Epithelial cell of prostate (primary cell): ENCODE results near the gene ZNF177.
"Not testable (repeated sequence)": the region's sequence is repeated elsewhere in the genome, so short reads cannot be mapped to it uniquely, and the experiment has no call there.

Experiments
- DNase-seq: peaks from one replicate; pipeline ENCODE4 v3.0.0-alpha.2; 2011; ENCODE audit warnings: low read depth, low spot score
- H3K27ac ChIP-seq: fragments of 450-650 bp; 2 replicates; pipeline ENCODE4 v1.5.1; 2017; ENCODE audit warnings: mild to moderate bottlenecking

ZNF177 gene

GRCh38 chr19:9362905-9363304 lies at the start of gene ZNF177:
ZNF177 (plus strand) TSS chr19:9363013; CDS start chr19:9378312, 15,299 bp downstream.
- no peak within 1 kb of the TSS for H3K27ac ChIP-seq
- no peak for DNase-seq

- no peak for DNase-seq
- no peak overlapping the region for H3K27ac ChIP-seq
Observed at GRCh38 chr19:9313756-9314155, 49.1 kb upstream of the ZNF177 start.

DNA sequence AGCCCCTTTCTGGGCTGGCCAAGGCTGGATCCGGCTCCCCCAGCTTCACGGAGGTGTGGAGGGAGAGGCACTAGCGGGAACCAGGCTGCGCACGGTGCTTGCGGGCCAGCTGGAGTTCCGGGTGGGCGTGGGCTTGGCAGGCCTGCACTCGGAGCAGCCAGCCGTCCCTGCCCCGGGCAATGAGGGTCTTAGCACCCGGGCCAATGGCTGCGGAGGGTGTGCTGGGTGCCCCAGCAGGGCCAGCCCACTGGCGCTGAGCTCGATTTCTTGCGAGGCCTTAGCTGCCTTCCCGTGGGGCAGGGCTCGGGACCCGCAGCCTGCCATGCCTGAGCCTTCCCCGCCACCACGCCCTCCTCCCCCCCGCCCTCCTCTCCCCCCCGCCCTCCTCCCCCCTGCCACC lies 41.5 kb upstream of the ZNF177 start:
- H3K27ac ChIP-seq: no peak overlapping the region
- DNase-seq: no peak

DNA sequence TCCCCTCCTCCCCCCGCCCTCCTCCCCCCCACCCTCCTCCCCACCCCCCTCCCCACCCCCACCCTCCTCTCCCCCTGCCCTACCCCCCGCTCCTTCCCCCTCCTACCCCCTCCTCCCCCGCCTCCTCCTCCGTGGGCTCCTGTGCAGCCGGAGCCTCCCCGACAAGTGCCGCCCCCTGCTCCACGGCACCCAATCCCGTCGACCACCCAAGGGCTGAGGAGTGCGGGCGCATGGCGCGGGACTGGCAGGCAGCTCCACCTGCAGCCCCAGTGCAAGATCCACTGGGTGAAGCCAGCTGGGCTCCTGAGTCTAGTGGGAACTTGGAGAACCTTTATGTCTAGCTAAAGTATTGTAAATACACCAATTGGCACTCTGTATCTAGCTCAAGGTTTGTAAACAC lies 41.1 kb upstream of the ZNF177 start:
- not testable (repeated sequence) for H3K27ac ChIP-seq, DNase-seq

GRCh38 chr19:9322201-9322600 lies 40.6 kb upstream of the ZNF177 start:
- DNase-seq, H3K27ac ChIP-seq: not testable (repeated sequence)

GRCh38 chr19:9323557-9323918 lies 39.3 kb upstream of the ZNF177 start:
- peak overlapping the region; percentile 80 for H3K27ac ChIP-seq
- DNase-seq: no peak

DNA sequence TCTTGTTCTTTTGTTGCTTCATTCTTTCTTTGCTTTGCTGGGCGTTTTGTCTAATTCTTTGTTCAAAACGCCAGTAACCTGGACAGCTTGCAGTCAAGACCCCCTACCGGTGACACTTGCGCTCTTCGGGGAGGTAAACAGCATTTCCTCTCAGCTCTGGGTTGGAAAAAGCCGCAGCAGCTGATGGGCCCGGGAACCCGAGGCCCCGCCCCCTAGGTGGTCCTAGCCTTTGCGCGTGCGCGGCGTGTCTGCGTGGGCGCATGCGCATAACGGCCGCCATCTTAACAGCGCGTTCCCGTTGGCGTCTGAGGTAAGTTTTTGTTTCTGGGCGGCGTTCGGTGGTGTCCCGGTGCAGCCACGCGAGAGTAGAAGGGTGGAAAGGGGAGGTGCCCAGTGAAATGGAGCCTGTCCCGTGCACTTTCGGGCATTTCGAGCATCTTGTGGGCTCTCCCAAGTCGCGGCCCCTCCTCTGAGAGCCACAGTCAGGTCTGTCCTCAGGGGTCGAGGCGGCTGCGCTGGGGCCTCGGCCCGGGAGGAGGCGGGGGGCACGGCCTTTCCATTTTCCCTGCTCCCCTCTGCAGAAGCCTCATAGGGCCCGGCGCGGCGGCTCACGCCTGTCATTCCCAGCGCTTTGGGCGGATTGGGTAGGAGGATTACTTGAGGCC lies 38.8 kb upstream of the ZNF177 start, which contains the start of gene ZNF559:
ZNF559 (plus strand) TSS at position 261 of the 665 bp plus-strand sequence. CDS start 14,371 bp downstream, outside the sequence.
- peak; percentile 78 for DNase-seq
- peak within 1 kb of the TSS; percentile 80 for H3K27ac ChIP-seq

- DNase-seq: no peak
- peak overlapping the region; percentile 80 for H3K27ac ChIP-seq
Observed at GRCh38 chr19:9324584-9324962, 38.2 kb upstream of the ZNF177 start.

- DNase-seq: no peak
- H3K27ac ChIP-seq: no peak overlapping the region
Observed at GRCh38 chr19:9329999-9330398, 32.8 kb upstream of the ZNF177 start.

GRCh38 chr19:9342610-9343304 lies 20.1 kb upstream of the ZNF177 start:
- no peak for DNase-seq
- H3K27ac ChIP-seq: no peak overlapping the region

DNA sequence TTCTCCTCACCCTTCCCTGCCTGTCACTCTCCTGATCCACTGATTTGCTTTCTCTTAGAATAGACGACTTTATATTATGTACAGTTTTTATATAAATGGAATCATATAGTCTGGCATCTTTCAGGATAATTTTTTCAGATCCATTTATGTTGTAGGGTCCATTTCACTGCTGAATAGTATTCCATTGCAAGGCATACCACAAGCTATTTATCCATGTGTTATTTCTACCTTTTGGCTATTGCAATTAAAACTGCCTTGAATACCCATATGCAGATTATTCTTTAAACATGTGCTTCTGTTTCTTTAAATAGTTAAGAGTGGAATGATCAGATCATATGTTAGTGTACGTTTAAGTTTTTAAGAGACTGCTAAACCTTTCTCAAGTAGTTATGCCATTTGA lies 17.8 kb upstream of the ZNF177 start:
- no peak for DNase-seq
- H3K27ac ChIP-seq: no peak overlapping the region

- H3K27ac ChIP-seq: no peak overlapping the region
- DNase-seq: no peak
Observed at GRCh38 chr19:9348253-9348652, 14.6 kb upstream of the ZNF177 start.

GRCh38 chr19:9348671-9349070 lies 14.1 kb upstream of the ZNF177 start:
- no peak for DNase-seq
- H3K27ac ChIP-seq: no peak overlapping the region

DNA sequence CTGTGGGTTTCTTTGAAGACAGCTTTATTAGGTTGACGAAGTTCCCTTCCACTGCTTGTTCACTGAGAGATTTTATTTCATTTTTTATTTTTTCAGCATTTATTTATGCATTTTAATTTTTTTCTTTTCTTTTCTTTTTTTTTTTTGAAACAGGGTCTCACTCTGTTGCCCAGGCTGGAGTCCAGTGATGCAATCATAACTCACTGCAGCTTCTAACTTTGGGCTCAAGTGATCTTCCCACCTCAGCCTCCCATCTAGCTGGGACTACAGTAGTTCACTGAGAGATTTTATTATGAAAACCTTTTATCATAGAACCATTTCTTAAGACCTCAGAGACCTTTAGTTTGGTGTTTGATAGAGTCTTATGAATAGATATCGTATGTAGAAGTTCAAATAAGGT lies 10.3 kb upstream of the ZNF177 start:
- no peak for DNase-seq
- no peak overlapping the region for H3K27ac ChIP-seq

GRCh38 chr19:9353011-9353410 lies 9.8 kb upstream of the ZNF177 start:
- no peak overlapping the region for H3K27ac ChIP-seq
- no peak for DNase-seq

GRCh38 chr19:9354651-9355050 lies 8.2 kb upstream of the ZNF177 start:
- H3K27ac ChIP-seq: no peak overlapping the region
- DNase-seq: no peak

DNA sequence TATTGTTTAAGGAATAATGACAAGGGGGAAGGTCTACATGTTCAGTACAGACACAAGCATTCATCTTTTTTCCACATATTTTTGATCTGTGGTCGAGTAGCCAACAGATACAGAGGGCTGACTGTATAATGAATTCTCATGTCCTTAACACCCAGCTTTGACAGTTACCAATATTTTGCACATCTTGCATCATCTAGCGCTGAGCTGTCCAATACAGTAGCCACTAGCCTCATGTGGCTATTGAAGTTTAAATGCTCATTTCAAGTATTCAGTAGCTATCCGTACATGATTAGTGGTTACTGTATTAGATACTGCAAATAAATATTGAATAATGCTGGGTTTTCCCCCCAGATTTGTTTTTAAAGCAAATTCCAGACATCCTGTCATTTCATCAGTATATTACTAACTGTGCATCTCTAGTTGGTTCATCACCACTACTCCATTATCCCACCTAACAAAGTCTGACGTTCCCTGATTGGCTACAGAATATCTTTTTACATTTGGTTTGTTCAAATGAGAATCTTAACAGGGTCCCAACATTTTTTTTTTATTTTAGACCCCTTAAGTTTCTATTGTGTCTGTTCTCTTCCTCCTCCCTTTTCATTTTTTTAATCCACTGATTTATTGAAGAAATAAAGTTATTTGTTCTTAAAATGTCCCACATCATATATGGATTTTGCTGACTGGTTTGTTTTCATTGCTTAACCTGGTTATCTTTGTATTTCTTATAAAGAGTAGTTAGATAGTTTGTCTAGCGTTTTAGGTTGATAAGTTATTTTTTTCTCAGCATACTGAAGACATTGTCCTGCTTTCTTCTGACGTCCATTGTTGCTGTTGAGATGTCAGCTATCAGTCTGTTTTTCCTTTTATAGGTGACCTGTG lies 8.2 kb downstream of the ZNF177 start:
- DNase-seq: no peak
- no peak overlapping the region for H3K27ac ChIP-seq

GRCh38 chr19:9381361-9381785 lies 18.6 kb downstream of the ZNF177 start:
- H3K27ac ChIP-seq: no peak overlapping the region
- DNase-seq: no peak

DNA sequence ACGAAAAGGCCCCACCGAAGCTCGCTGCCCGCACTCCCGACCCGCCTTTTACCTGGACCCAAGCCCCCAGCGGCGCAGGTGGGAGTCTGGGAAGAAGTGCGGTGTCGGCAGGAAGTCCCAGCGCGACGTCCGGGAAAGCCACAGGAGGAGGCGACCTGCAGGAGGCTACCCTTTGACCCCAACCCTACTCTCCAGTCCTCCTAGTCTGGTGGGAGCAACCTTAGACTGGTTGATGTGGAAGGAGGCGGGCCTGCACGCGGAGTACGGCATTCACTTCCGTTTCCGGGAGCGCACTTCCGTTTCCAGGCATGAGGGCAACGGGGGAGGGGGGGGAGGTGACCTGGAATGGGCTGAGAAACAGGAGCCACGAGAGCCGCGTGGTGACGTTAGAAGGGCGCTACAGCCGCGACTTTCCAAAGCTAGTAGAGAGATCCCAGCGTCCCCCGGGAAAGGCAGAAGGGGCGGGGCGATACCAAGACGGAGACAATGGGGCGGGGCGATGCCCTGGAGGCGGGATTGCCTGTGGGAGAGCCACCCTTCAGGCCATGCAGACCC lies 44.1 kb downstream of the ZNF177 start:
- H3K27ac ChIP-seq: peak overlapping the region; percentile 58
- DNase-seq: peak; percentile 56

DNA sequence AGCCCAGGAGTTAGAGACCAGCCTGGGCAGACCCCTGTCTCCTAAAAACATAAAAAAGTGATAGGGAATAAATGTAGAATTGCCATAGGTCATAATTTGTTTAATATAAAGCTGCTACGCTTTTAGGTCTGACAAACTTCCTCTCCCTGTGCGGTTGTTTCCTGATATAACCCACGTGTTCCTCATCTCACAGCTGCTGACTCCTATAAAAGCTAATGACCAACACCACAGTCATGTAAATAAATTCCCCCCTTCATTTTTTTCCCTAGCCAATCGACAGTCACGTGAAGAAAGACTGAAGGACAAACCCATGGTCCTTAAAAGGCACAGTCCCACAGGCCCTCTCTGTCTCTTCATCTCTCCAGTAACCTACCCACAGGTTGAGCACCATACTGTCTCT lies 45.0 kb downstream of the ZNF177 start:
- peak overlapping the region; percentile 58 for H3K27ac ChIP-seq
- no peak for DNase-seq
